Stimulated activated CD8-positive, alpha-beta memory T cell treated with anti-CD3 and anti-CD28 coated beads, Interleukin-15, amount 100 ng/mL, for 24 hours (primary cell): ENCODE results near the gene KSR2.

Source experiments
- DNase-seq: peaks from one replicate; pipeline ENCODE4 v3.0.0-alpha.2; 2020; ENCODE audit warnings: low read depth

The KSR2 gene

GRCh38 chr12:117404203-117404853 is 564.5 kb downstream of the KSR2 start:
- DNase-seq: no peak

DNA sequence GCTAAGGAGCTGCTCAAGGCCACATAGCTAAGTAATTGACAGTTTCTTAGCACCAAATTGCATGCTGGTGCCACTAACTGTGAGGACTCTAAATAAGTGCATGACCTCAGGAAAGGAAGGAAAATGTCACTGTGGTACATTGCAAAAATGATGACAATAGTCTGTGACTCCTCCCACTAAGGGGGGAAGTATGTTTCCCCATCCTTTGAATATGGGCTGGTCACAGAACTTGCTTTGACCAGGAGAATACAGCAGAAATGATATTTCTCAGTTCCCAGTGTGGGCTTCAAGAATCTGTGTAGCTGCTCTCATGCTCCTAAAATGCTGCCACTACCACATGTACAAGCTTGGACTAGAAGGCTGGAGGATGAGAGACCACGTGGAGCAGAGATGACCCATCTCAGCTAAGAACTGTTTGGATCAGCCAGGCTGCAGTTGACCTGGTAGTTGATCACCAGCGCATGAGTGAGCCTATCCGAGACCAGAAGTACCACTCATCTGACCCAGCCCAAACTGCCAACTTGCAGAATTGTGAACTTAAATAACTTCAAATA is 565.1 kb downstream of the KSR2 start:
- no peak for DNase-seq
